Activated naive CD8-positive, alpha-beta T cell treated with anti-CD3 and anti-CD28 coated beads, Interleukin-2, amount 10 ng/mL, durations not matched to agents 7 days and 5 days (primary cell): ENCODE measurements around the gene PPM1M. TPM values are rescaled to one million over a fixed set of nuclear protein-coding genes. Genes with fewer than 3 reads are reported as not detected.
"Not testable (repeated sequence)": the region's sequence is repeated elsewhere in the genome, so short reads cannot be mapped to it uniquely, and the experiment has no call there.

Experiments
- ATAC-seq: fragments of 150-1000 bp; cut with Tn5 transposase; one replicate; pipeline ENCODE4 v1.10.0; 2021; ENCODE audit warnings: low read depth, moderate library complexity
- POLR2A ChIA-PET: fragments of 350-600 bp; sonication (Branson Sonifier 250); formaldehyde crosslinking; loops from one replicate; lab custom pipeline; 2021; ENCODE audit warnings: antibody characterized with exemption; lab: Charles Lee
- DNase-seq: peaks from one replicate; pipeline ENCODE4 v3.0.0; 2021
- H3K27ac Mint-ChIP-seq: one replicate; pipeline ENCODE4 v1.8.0; 2022; ENCODE audit warnings: mild to moderate bottlenecking, mixed read lengths
- H3K27me3 Mint-ChIP-seq: one replicate; pipeline ENCODE4 v1.8.0; 2022; ENCODE audit warnings: mild to moderate bottlenecking, moderate library complexity, mixed read lengths
- H3K36me3 Mint-ChIP-seq: one replicate; pipeline ENCODE4 v1.8.0; 2021; ENCODE audit warnings: mild to moderate bottlenecking, mixed read lengths
- H3K4me1 Mint-ChIP-seq: one replicate; pipeline ENCODE4 v1.8.0; 2021; ENCODE audit warnings: mixed read lengths
- H3K4me3 Mint-ChIP-seq: one replicate; pipeline ENCODE4 v1.8.0; 2022; ENCODE audit warnings: mild to moderate bottlenecking, moderate library complexity, mixed read lengths
- H3K9me3 Mint-ChIP-seq: one replicate; pipeline ENCODE4 v1.8.0; 2021; ENCODE audit warnings: mixed read lengths
- total RNA-seq, 2 experiments: library from RNA; stranded (reverse); gene quantifications; one replicate each; pipeline ENCODE4 v1.2.3, GENCODE V29; 2021

PPM1M gene
- total RNA-seq, 2 experiments from 2014 or later = 101 to 105 TPM

DNA sequence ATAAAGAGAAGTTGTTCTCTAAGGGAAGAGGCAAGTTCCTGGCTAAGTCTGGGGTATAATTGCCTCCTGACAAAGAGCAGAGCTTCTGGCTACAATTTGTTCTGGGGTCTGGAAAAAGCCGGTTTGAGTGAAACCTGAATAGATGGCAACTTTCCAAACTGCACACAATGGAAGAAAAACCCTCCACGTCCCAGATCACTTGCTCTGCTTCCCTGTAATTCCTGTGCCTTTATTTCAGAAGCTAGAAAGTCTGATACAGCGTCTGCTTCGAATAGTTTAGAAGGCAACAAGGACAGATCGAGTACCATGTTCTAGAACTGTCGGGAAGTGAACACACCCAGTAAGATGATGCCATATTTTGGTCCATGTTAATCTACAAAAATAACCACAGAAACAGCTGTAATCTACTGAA, 34.5 kb downstream of the PPM1M start:
- DNase-seq = peak; percentile 9
- H3K4me3 Mint-ChIP-seq = peak overlapping the region; percentile 96
- H3K9me3 Mint-ChIP-seq = no peaks in the 10 kb centered on the region
- H3K36me3 Mint-ChIP-seq = peaks cover 24% of the 10 kb centered on the region
- POLR2A ChIA-PET = interaction anchor here (4.7 to 25.1 kb wide), 4 partner anchors 8 to 60 kb away, joined by 45 to 1053 read pairs (median 56); partner anchors contain the start of genes GLYCTK, PPM1M, TLR9 and TWF2
- H3K4me1 Mint-ChIP-seq = peaks cover 47% of the 10 kb centered on the region
- no peak for ATAC-seq
- H3K27ac Mint-ChIP-seq = peak overlapping the region; percentile 99
- no peaks in the 10 kb centered on the region for H3K27me3 Mint-ChIP-seq

DNA sequence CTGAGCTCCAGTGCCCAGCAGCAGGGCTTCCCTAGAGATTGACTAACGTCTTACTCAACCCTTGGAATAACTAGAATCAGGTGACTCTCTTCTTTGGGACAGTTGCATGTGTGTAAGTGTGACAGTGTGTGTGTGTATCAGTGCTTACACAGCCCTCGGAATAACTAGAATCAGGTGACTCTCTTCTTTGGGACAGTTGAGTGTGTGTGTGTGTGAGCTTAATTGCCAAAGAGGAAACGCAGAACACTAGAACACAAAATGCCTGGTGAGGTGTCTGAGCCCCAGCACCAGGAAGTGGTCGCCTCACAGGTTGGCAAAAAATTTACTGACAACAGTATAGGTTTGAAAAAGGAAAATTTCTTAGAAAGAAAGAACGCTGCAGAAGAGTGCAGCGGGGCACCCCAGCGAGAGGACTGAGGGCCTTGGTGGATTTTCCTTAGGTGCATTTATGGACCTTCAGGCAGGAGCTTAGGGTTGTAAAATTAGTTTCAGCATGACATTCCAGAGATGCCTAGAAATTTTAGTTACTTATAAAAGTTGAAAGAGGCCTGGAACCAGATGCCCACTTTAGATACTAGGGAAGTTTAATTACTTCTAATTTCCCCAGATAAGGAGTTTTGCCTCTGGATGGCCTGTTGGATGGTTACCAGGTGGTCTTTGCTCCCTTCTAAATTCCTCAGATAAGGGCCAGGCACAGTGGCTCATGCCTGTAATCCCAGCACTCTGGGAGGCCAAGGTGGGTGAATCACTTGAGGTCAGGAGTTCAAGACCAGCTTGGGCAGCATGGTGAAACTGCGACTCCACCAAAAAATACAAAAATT, 36.6 kb downstream of the PPM1M start:
- Mint-ChIP-seq H3K27me3 (no peaks in the 10 kb centered on the region), H3K27ac (peak overlapping the region; percentile 93), H3K36me3 (peaks cover 16% of the 10 kb centered on the region), H3K4me3 (peak overlapping the region; percentile 81), H3K4me1 (peaks cover 51% of the 10 kb centered on the region), H3K9me3 (no peaks in the 10 kb centered on the region)
- ATAC-seq = peak; percentile 27
- POLR2A ChIA-PET = interaction anchor here (0.6 to 25.1 kb wide), 8 partner anchors 8 to 782 kb away, joined by 4 to 1053 read pairs (median 6); partner anchors contain the start of genes PPM1M, TLR9 and TWF2
- DNase-seq = peak; percentile 52

DNA sequence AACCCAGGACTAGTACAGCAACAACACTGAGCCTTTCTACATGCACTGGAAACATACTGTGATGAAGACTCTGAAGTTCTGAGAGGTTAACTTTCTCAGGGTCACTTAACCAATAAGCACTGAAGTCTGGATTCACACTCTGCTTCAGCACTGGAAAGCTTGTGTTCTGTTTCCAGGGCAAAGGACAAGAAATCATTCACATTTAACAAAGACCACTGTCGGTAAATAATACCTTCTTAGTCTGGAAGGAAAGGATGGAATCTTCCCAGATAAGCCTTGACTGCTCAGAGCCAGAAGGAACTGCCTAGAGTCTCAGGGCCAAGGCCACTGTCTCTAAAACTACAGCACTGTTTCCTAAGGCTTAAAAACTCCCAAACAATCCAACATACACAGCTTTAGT, 37.7 kb downstream of the PPM1M start:
- H3K36me3 Mint-ChIP-seq = peaks cover 12% of the 10 kb centered on the region
- no peaks in the 10 kb centered on the region for H3K27me3 Mint-ChIP-seq
- peaks cover 51% of the 10 kb centered on the region for H3K4me1 Mint-ChIP-seq
- H3K4me3 Mint-ChIP-seq = no peak overlapping the region
- peak overlapping the region; percentile 82 for H3K27ac Mint-ChIP-seq
- DNase-seq = no peak
- no peak for ATAC-seq
- POLR2A ChIA-PET = interaction anchor here (0.8 to 25.1 kb wide), 2 partner anchors 38 to 61 kb away, joined by 3 to 1053 read pairs; partner anchors contain the start of genes PPM1M and TWF2
- no peaks in the 10 kb centered on the region for H3K9me3 Mint-ChIP-seq

DNA sequence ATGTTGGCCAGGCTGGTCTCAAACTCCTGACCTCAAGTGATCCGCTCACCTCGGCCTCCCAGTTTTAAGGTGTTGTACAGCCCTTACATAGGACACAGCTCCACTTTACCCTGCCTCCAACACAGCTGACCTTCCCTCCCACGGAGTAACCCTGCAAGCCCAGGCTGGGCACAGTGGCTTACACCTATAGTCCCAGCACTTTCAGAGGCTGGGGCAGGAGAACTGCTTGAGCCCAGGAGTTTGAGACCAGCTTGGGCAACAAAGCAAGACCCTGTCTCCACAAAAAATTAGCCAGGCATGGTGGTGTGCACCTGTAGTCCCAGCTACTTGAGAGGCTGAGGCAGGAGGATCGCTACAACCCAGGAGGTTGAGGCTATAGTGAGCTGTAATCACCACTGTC, 38.5 kb downstream of the PPM1M start:
- not testable (repeated sequence) for H3K36me3 Mint-ChIP-seq, H3K9me3 Mint-ChIP-seq, H3K4me3 Mint-ChIP-seq, ATAC-seq, H3K27me3 Mint-ChIP-seq
- POLR2A ChIA-PET = interaction anchor here (0.6 to 25.1 kb wide), 3 partner anchors 38 to 148 kb away, joined by 3 to 1053 read pairs (median 4); partner anchors contain the start of genes PPM1M, TLR9 and TWF2
- Mint-ChIP-seq H3K4me1 (peaks cover 53% of the 10 kb centered on the region), H3K27ac (peak overlapping the region; percentile 82)
- peak; percentile 27 for DNase-seq

DNA sequence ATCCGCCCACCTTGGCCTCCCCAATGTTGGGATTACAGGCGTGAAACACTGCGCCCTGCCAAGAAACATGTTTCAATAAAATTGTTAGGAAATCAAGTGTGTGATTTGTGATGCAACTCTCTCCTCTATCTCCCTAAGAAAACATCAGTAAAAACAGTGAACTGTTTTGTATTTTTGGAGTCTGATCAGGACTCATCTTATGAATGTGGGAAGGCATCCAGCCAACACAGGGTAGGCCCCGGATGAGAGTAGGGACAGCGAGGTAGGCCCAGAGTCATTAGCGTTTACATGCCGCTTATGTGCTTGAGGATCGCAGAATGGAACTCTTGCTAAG, 41.2 kb downstream of the PPM1M start:
- DNase-seq (peak; percentile 12), ATAC-seq (no peak)
- POLR2A ChIA-PET = interaction anchor here (1.4 to 25.1 kb wide), 3 partner anchors 8 to 64 kb away, joined by 10 to 1053 read pairs (median 63); partner anchors contain the start of genes PPM1M, TWF2 and WDR82
- Mint-ChIP-seq H3K9me3 (no peaks in the 10 kb centered on the region), H3K36me3 (peaks cover 9% of the 10 kb centered on the region), H3K4me3 (peak overlapping the region; percentile 98), H3K27me3 (no peaks in the 10 kb centered on the region), H3K27ac (peak overlapping the region; percentile 100), H3K4me1 (peaks cover 49% of the 10 kb centered on the region)

DNA sequence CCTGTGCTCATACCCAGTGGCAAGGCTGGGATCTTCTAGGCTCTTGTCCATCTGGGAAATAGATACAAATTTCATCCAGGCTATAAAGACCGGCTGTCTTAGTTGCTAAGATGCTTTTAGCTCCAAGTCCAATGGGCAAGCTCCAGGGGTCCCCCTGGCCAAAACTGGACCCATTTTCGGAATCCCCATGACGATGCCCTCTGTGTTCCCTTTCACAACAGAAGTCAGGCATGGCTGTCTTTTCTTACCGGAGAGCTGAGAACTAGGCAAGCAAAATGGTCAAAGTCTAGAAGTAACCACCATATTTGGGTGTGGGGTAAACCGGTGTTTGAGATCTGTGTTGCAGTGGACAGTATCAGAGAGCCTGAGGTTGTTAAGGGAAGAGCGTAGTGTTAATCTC, 43.1 kb downstream of the PPM1M start:
- POLR2A ChIA-PET = interaction anchor here (0.9 to 25.1 kb wide), 7 partner anchors 10 to 69 kb away, joined by 3 to 1053 read pairs (median 7); partner anchors contain the start of genes PPM1M, TWF2 and WDR82
- H3K36me3 Mint-ChIP-seq = peaks cover 9% of the 10 kb centered on the region
- no peaks in the 10 kb centered on the region for H3K9me3 Mint-ChIP-seq
- H3K27me3 Mint-ChIP-seq = no peaks in the 10 kb centered on the region
- peak overlapping the region; percentile 100 for H3K27ac Mint-ChIP-seq
- peak overlapping the region; percentile 98 for H3K4me3 Mint-ChIP-seq
- DNase-seq = no peak
- no peak for ATAC-seq
- peaks cover 42% of the 10 kb centered on the region for H3K4me1 Mint-ChIP-seq

DNA sequence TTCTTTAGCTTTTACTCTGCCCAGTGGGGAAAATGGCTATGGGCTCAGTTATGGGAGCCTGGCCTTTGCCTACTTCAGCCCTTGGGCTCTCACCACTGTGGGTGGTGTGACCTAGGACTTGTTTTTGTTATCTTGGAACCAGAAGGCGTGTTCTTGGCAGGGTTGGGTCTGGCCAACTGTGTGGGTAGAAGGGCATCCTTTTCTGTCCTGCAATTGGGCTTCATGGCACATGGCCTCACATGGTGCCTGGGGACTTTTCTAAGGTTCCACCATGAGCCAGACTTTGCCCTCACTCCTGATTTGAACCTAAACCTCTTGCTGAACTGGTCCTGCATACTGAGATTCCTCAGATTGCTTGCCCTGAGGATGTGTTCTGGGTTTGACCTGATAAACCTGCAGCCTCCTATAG, 43.8 kb downstream of the PPM1M start:
- ATAC-seq = no peak
- Mint-ChIP-seq H3K27me3 (no peaks in the 10 kb centered on the region), H3K4me3 (peak overlapping the region; percentile 98), H3K9me3 (no peaks in the 10 kb centered on the region), H3K36me3 (peaks cover 9% of the 10 kb centered on the region), H3K27ac (peak overlapping the region; percentile 100), H3K4me1 (peaks cover 39% of the 10 kb centered on the region)
- DNase-seq = no peak
- POLR2A ChIA-PET = interaction anchor here (0.9 to 25.1 kb wide), 5 partner anchors 10 to 62 kb away, joined by 3 to 1053 read pairs (median 4); partner anchors contain the start of genes PPM1M, TWF2 and WDR82

DNA sequence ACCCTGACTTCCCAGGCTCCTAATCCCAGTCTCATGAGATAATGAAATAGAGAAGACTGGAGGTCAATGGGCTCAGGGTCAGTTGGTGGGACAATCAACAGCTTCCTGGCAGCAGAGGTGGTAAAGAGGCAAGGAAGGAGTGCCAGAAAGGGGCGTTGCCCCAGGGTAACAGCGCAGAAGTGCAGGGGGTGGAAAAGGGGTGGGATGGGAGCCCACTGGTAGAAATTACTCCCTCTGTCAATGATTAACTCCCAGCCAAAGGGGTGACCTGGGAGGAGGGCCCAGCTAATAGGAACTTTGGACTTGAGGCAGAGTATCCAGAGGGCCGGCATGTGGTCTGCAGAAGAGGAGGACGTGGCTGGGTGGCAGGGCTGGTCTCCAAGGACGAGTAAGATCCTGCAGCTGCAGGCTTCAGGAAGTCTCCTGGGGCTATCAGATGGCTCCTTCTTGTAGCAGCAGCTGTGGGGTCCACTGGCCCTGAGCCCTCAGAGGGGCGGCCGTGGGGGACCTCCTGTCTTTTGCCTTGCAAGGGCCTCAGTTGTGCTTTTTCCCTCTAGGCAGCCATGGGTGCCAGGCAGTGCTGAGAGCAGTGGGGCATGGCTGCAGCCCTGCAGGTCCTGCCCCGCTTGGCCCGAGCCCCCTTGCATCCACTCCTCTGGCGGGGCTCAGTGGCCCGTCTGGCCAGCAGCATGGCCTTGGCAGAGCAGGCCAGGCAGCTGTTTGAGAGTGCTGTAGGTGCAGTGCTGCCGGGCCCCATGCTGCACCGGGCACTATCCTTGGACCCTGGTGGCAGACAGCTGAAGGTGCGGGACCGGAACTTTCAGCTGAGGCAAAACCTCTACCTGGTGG, 44.4 kb downstream of the PPM1M start:
- H3K36me3 Mint-ChIP-seq = peaks cover 7% of the 10 kb centered on the region
- DNase-seq = no peak
- no peaks in the 10 kb centered on the region for H3K27me3 Mint-ChIP-seq
- no peak for ATAC-seq
- H3K27ac Mint-ChIP-seq = peak overlapping the region; percentile 100
- POLR2A ChIA-PET = interaction anchor here (1.3 to 25.1 kb wide), 4 partner anchors 8 to 44 kb away, joined by 4 to 1053 read pairs (median 34); partner anchors contain the start of genes PPM1M, TWF2 and WDR82
- peaks cover 35% of the 10 kb centered on the region for H3K4me1 Mint-ChIP-seq
- H3K4me3 Mint-ChIP-seq = no peak overlapping the region
- H3K9me3 Mint-ChIP-seq = no peaks in the 10 kb centered on the region

DNA sequence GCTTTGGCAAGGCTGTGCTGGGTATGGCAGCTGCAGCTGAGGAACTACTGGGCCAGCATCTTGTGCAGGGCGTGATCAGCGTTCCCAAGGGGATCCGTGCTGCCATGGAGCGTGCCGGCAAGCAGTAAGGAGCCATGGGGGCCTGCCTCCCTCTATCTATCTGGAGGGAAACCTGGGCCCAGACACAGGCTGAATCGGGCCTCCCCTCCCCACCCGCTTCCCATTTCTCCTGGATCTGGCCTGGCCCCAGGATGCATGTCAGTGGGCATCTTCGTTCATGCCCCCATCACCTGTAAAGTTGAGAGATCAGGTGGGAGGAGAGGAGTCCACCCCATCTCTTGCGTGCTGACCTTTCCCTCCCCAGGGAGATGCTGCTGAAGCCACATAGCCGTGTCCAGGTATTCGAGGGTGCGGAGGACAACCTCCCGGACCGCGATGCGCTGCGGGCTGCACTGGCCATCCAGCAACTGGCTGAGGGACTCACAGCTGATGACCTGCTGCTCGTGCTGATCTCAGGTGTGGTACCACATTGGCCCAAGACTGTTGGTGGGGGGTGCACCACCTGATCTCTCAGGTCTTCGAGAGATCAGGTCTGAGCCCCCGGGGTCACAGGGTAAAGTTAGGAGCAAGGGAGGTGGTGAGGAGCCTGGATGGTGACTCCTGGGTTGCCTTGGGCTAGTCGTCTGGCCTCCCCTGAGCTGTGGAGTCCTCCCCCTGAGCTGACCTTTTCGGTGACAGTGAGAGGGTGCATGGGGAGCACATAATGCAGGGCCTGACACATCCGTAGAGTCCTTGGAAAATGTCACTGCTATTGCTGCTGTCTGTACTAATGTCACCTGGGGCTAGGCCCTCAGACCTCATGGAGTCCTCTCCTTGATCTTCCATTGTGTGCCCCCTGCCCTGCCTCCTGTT, 45.3 kb downstream of the PPM1M start:
- H3K4me1 Mint-ChIP-seq = peaks cover 34% of the 10 kb centered on the region
- no peak overlapping the region for H3K4me3 Mint-ChIP-seq
- H3K9me3 Mint-ChIP-seq = no peaks in the 10 kb centered on the region
- peak overlapping the region; percentile 78 for H3K27ac Mint-ChIP-seq
- POLR2A ChIA-PET = interaction anchor here (1.3 to 5.4 kb wide), 2 partner anchors 9 to 12 kb away, joined by 4 to 63 read pairs; partner anchors contain the start of gene WDR82
- no peak for DNase-seq
- H3K36me3 Mint-ChIP-seq = peaks cover 7% of the 10 kb centered on the region
- no peaks in the 10 kb centered on the region for H3K27me3 Mint-ChIP-seq
- ATAC-seq = no peak

DNA sequence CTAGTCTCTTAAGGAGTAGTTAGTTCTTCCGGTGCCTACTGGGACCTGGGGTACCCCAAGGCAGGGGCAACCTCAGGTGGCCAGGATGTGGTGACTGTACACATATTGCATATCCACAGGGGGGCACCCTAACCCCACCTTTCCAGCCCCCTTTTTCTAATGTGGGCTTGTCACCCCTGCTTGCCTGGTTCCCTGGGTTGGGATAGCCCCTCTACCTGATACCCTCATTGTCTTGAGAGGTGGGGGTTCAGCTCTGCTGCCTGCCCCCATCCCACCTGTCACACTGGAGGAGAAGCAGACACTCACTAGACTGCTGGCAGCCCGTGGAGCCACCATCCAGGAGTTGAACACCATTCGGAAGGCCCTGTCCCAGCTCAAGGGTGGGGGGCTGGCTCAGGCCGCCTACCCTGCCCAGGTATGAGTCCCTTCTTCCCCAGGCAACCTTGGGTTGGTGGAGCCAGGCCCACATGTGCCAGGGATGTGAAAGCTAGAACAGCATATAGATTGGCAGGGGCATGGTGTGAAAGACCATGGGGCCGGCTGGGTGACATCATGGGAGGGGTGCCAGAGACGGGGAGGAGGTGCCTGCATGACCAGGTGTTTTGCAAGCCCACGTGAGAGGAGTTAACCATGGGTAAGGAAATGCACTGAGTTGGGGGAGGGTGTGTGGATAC, 46.1 kb downstream of the PPM1M start:
- peak overlapping the region; percentile 78 for H3K27ac Mint-ChIP-seq
- H3K4me3 Mint-ChIP-seq = no peak overlapping the region
- no peaks in the 10 kb centered on the region for H3K27me3 Mint-ChIP-seq
- no peaks in the 10 kb centered on the region for H3K9me3 Mint-ChIP-seq
- DNase-seq = peak; percentile 67
- peaks cover 6% of the 10 kb centered on the region for H3K36me3 Mint-ChIP-seq
- peaks cover 30% of the 10 kb centered on the region for H3K4me1 Mint-ChIP-seq
- peak; percentile 19 for ATAC-seq
- POLR2A ChIA-PET = no interaction called here

DNA sequence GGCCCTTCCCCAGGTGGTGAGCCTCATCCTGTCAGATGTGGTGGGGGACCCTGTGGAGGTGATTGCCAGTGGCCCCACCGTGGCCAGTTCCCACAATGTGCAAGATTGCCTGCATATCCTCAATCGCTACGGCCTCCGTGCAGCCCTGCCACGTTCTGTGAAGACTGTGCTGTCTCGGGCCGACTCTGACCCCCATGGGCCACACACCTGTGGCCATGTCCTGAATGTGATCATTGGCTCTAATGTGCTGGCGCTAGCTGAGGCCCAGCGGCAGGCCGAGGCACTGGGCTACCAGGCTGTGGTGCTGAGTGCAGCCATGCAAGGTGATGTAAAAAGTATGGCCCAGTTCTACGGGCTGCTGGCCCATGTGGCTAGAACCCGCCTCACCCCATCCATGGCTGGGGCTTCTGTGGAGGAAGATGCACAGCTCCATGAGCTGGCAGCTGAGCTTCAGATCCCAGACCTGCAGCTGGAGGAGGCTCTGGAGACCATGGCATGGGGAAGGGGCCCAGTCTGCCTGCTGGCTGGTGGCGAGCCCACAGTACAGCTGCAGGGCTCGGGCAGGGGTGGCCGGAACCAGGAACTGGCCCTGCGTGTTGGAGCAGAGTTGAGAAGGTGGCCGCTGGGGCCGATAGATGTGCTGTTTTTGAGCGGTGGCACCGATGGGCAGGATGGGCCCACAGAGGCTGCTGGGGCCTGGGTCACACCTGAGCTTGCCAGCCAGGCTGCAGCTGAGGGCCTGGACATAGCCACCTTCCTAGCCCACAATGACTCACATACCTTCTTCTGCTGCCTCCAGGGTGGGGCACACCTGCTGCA, 46.9 kb downstream of the PPM1M start:
- Mint-ChIP-seq H3K27ac (peak overlapping the region; percentile 78), H3K4me1 (peaks cover 25% of the 10 kb centered on the region)

More for the DNA sequence above, 46.9 kb downstream of the PPM1M start:
- ATAC-seq = no peak
- H3K4me3 Mint-ChIP-seq = no peak overlapping the region
- H3K36me3 Mint-ChIP-seq = peaks cover 1% of the 10 kb centered on the region
- no peak for DNase-seq
- POLR2A ChIA-PET = no interaction called here
- H3K9me3 Mint-ChIP-seq = no peaks in the 10 kb centered on the region
- no peaks in the 10 kb centered on the region for H3K27me3 Mint-ChIP-seq
